Left renal pelvis (tissue), 4 donors: Measurements from ENCODE around the gene ATG4D. TPM values are rescaled to one million over a fixed set of nuclear protein-coding genes. Genes with fewer than 3 reads are reported as not detected.
"Not testable (repeated sequence)": the region's sequence is repeated elsewhere in the genome, so short reads cannot be mapped to it uniquely, and the experiment has no call there.

Experiments used
- DNase-seq, 4 donors: peaks; one replicate each; pipeline ENCODE4 v3.0.0-alpha.2; 2013; ENCODE audit warnings: low read depth in 4 of 4, low spot score in 3 of 4
- polyA plus RNA-seq, 4 donors: library from polyadenylated mRNA; unstranded; fragments of 120-200 nt; gene quantifications; one replicate each; pipeline ENCODE4 v1.2.1, GENCODE V29; 2013; ENCODE audit not compliant: insufficient read length in 4 of 4

The ATG4D gene
- polyA plus RNA-seq, 4 donors: 17.1 to 37.0 (median 27.8) TPM

DNA sequence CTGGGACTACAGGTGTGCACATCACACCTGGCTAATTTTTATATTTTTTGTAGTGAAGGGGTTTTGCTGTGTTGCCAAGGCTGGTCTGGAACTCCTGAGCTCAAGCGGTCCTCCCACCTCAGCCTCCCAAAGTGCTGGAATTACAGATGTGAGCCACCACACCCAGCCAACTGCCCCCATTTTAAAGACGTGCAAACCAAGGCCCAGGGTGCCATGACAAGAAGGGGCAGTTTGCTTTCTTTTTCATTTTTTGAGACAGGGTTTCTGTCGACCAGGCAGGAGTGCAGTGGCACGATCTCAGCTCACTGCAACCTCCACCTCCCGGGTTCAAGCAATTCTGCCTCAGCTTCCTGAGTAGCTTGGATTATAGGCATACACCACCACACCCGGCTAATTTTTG, 30.1 kb downstream of the ATG4D start:
- DNase-seq: not testable (repeated sequence)

DNA sequence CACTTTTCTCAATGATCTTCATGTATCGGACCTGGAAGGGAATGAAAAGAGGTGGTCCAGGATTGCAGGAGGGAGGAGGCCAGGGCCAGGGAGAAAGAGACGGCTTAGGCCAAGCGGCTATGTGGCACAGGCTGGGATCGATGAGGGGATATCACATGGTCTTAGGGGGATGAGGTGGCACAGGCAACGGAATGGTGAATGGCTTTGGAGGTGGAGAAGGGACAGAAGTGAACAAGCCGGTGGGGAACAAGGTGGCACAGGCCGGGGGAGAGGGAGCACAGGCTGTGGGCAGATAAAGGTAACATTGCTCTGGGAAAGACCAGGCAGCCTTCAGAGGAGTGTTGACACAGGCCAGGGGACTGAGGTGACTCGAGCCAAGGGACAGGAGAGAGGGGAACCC, 30.8 kb downstream of the ATG4D start:
- no peak for DNase-seq

DNA sequence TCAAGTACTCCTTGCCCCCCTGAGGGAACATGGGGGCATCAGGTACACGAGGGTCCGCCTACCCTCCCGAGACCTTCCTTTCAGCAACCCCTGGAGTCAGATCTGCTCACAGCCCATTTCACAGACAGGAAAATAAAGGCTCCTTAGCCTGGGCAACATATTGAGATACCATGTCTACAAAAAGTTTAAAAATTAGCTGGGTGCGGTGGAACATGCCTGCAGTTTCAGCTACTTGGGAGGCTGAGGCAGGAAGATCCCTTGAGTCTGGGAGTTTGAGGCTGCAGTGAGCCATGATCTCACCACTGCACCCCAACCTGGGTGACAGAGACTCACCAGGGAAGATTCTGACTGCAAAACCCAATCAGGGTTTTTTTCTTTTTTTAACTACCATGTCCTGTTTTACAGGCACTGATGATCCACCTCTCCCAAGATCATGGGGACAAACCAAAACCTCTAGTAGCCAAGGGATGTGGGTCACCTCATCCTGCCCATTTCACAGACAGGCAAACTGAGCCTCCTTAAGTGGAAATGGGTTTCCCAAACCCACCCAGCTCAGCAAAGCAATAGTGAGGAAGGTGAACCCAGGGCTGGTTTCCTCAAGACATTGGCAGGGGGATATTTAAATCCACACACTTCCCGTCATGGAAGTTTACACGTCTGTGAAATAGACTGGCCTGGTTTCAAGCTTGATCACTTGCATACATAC, 31.5 kb downstream of the ATG4D start:
- no peak for DNase-seq

GRCh38 chr19:10577951-10578350, 34.2 kb downstream of the ATG4D start:
- DNase-seq: no peak

- peak; percentile 74 to 88 (median 82) for DNase-seq
These were observed 37.4 kb downstream of the ATG4D start for GRCh38 chr19:10580979-10581631.

GRCh38 chr19:10582091-10582490, 38.4 kb downstream of the ATG4D start:
- DNase-seq: no peak

- no peak for DNase-seq
These were observed 39.5 kb downstream of the ATG4D start for GRCh38 chr19:10583036-10583776.

DNA sequence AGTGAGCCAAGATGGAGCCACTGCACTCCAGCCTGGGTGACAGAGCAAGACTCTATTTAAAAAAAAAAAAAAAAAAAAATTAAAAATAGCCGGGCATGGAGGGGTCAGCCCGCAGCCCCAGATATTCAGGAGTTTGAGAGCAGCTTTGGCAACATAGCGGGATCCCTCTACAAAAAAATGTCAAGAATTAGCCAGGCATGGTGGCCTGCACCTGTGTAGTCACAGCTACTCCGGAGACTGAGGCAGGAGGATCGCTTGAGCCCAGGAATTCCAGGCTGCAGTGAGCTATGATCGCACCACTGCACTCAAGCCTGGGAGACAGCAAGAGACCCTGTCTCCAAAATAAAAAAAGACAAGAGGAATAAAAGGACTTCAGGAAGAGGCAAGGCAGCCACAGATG, 42.7 kb downstream of the ATG4D start:
- no peak for DNase-seq

DNA sequence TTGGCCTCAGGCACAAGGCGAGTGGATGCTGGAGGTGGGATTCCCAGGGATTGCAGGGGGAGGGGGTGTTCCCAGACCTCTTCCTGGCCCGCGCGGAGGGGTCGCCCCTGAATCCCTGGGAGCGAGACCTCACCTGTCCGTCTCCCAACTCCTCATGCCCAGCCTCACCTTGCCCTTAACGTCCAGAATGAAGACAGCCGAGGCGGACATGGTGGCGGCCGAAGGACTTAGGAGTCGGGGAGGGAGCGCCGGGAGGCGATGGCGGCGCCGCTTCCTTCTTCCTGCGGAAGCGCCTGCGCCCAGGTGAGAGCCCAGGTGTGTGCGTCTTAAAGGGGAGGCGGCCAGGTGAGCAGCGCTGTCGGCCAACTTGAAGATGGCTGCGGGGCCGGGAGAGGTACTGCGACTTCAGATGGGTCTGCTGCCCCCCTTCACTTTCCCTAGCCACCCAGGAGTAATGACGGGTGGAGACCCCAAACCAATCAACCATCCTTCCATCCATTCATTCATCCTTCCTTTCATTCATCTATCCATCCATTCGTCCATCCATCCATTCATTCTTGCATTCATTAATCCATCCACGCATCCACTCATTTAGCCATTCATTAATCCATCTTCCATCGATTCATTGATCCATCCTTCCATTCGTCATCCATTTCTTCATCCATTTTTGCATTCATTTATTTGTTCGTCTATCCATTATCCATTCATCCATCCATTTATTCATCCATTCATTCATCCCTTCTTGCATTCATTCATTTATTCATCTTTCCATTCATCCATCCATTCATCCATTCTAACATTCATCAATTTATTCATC, 43.5 kb downstream of the ATG4D start, which contains the start of gene AP1M2:
AP1M2 (minus strand) TSS at position 291 of the 817 bp plus-strand sequence; CDS start at position 210, 81 bp downstream.
- no peak for DNase-seq

DNA sequence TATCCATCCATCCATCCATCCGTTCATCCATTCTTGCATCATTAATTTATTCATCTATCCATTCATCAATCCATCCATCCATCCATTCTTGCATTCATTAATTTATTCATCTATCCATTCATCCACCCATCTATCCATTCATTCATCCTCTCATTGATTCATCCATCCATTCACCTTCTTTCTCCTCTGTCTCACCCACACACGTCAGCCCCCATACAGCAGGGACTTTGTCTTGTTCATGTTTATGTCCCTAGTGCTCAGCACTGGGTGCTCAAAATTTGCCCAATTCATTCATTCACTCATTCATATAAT, 44.1 kb downstream of the ATG4D start:
- DNase-seq: no peak

DNA sequence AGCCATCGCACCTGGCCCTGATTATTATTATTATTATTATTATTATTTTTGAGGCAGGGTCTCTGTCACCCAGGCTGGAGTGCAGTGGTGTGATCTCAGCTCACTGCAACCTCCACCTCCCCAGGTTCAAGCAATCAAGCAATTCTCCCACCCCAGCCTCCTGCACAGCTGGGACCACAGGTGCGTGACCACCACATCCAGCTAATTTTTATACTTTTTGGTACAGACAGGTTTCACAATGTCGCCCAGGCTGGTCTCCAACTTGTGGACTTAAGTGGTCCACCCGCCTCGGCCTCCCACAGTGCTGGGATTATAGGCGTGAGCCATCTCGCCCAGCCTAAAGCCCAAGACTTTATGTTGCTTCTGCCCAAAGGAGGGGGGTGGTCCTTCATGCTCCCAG, 49.4 kb downstream of the ATG4D start:
- no peak for DNase-seq

- no peak for DNase-seq
These were observed 50.3 kb downstream of the ATG4D start for GRCh38 chr19:10593820-10594637.

- DNase-seq: no peak
These were observed 56.4 kb downstream of the ATG4D start for GRCh38 chr19:10600149-10600548.

DNA sequence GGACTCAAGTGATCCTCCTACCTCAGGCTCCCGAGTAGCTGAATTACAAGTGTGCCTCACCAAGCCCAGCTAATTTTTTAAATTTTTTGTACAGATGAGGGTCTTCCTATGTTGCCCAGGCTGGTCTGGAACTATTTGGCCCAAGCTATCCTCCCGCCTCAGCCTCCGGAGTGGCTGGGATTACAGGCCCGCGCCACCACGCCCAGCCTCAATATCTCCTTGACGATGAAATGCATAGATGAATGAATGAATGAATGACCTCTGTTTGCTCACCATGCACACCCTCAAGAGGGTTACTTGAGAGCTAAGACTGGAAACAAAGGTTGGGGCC, 58.3 kb downstream of the ATG4D start:
- DNase-seq: no peak

DNA sequence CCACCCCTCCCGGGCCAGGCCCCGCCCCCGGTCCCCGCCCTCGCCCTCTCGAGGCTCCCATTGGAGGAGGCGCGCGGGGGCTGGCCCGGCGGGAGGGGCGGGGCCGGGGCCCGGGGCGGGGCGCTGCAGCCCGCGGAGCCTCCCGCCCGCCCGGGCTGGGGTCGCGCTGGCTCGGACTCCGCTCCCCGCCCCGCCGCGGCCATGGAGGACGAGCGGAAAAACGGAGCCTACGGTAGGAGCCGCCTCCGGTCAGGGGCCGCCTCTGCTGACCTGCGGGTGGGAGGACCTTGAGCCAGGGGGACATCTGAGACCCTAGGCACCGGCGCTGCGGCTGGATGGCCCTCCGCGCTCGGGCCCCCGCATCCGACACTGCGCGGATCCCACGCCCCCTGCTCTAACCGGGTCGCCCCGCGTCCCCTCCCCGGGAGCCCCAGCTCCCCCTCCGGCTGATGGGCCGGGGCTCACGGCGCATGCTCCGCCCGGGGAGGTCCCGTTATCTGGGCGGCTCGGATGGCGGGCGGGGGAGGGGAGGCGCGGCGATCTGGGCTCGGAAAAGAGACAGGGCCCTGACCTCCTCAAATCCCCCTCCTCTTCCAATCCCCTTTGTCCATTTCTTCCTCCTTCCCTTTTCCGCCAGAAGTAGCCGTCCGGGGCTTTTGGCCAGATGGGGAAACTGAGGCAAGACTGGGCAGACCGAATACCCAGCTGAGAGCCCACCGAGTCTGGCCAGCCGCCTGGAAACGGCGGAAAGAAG, 58.8 kb downstream of the ATG4D start:
- peak in 1 of 4 donors; percentile 44 for DNase-seq
